Measurements from ENCODE around the gene ITSN2. TPM values are rescaled to one million over a fixed set of nuclear protein-coding genes. Genes with fewer than 3 reads are reported as not detected.

The ITSN2 gene
- total RNA-seq, 1 experiment from 2014 or later: 19.8 TPM

- TF ChIP-seq ZBTB21 (CRISPR knock-in tag; IDR thresholded peaks at IDR 0.05; ENCODE audit: borderline replicate concordance) (no peak), PREB (CRISPR knock-in tag; IDR thresholded peaks at IDR 0.05; ENCODE audit: borderline replicate concordance) (no peak), HMGXB4 (CRISPR knock-in tag; IDR thresholded peaks at IDR 0.05) (no peak), PRRX2 (CRISPR knock-in tag; IDR thresholded peaks at IDR 0.05) (no peak), CBFB (CRISPR knock-in tag; IDR thresholded peaks at IDR 0.05; ENCODE audit: low read depth) (no peak), NR3C1 (CRISPR knock-in tag; conservative IDR thresholded peaks at IDR 0.05; ENCODE audit: low read depth) (no peak), ZNF425 (CRISPR knock-in tag; conservative IDR thresholded peaks at IDR 0.05) (no peak), STAT6 (CRISPR knock-in tag; conservative IDR thresholded peaks at IDR 0.05; ENCODE audit: low read depth) (no peak), PRDM15 (CRISPR knock-in tag; IDR thresholded peaks at IDR 0.05) (no peak), ZNF219 (CRISPR knock-in tag; IDR thresholded peaks at IDR 0.05; ENCODE audit: borderline replicate concordance) (no peak)
- ATAC-seq (no peak), DNase-seq (ENCODE audit: low spot score) (no peak)
- ChIA-PET CTCF (no interaction called here), POLR2A (no interaction called here)
- Mint-ChIP-seq H3K4me3 (no peak overlapping the region), H3K4me1 (peaks cover 5% of the 10 kb centered on the region), H3K36me3 (no peaks in the 10 kb centered on the region), H3K27me3 (ENCODE audit: low read depth) (no peaks in the 10 kb centered on the region), H3K27ac (no peak overlapping the region), H3K9me3 (no peaks in the 10 kb centered on the region)
These were observed 88.1 kb downstream of the ITSN2 start for GRCh38 chr2:24272161-24272802.

- H3K4me1 Mint-ChIP-seq: peaks cover 2% of the 10 kb centered on the region; the same call in 1 of the 2 replicates
- DNase-seq (ENCODE audit: low spot score) (no peak), ATAC-seq (no peak)
- H3K4me3 Mint-ChIP-seq: no peak overlapping the region
- no peaks in the 10 kb centered on the region for H3K9me3 Mint-ChIP-seq
- H3K27me3 Mint-ChIP-seq (ENCODE audit: low read depth): no peaks in the 10 kb centered on the region
- no peaks in the 10 kb centered on the region for H3K36me3 Mint-ChIP-seq
- POLR2A ChIA-PET: no interaction called here
- no peak overlapping the region for H3K27ac Mint-ChIP-seq
- CTCF ChIA-PET: no interaction called here
- TF ChIP-seq AR (CRISPR knock-in tag; IDR thresholded peaks at IDR 0.05): no peak
- TF ChIP-seq NFYB (CRISPR knock-in tag; conservative IDR thresholded peaks at IDR 0.05; ENCODE audit: low read depth): no peak
- TF ChIP-seq IRF2 (CRISPR knock-in tag; IDR thresholded peaks at IDR 0.05; ENCODE audit: borderline replicate concordance, low read depth): no peak
- TF ChIP-seq SMAD3 (CRISPR knock-in tag; IDR thresholded peaks at IDR 0.05; ENCODE audit: borderline replicate concordance): no peak
- TF ChIP-seq TEAD4 (CRISPR knock-in tag; IDR thresholded peaks at IDR 0.05): no peak
- no peak for TF ChIP-seq ZNF219 (CRISPR knock-in tag; IDR thresholded peaks at IDR 0.05; ENCODE audit: borderline replicate concordance)
- no peak for TF ChIP-seq PREB (CRISPR knock-in tag; IDR thresholded peaks at IDR 0.05; ENCODE audit: borderline replicate concordance)
- TF ChIP-seq IRF1 (CRISPR knock-in tag; IDR thresholded peaks at IDR 0.05): no peak
- no peak for TF ChIP-seq CREB1 (CRISPR knock-in tag; IDR thresholded peaks at IDR 0.05)
These were observed 91.1 kb downstream of the ITSN2 start for GRCh38 chr2:24269265-24269664.

All from WTC11 (cell line).